Body of pancreas (tissue), 4 donors: ENCODE measurements around the gene FSD2.

Experiments used
- CTCF ChIP-seq, 7 experiments: fragments of 450-650 bp in 4 of 7; fragments of 200-600 bp in 3 of 7; sonication (generic) in 3 of 7; IDR thresholded peaks; one replicate each; pipeline ENCODE4 v1.5.1; 2016 to 2019; ENCODE audit warnings: antibody characterized with exemption in 7 of 7
- POLR2A ChIP-seq, 3 donors: fragments of 450-650 bp; IDR thresholded peaks; one replicate each; pipeline ENCODE4 v1.6.1; 2016; ENCODE audit warnings: antibody characterized with exemption in 3 of 3, mild to moderate bottlenecking in 2 of 3

- TF ChIP-seq CTCF (IDR thresholded peaks at IDR 0.05) (no peak), POLR2A (IDR thresholded peaks at IDR 0.05) (no peak)
Measured at GRCh38 chr15:82845686-82846085, 39.8 kb upstream of the FSD2 start.
